ENCODE data around the gene SARDH.

DNA sequence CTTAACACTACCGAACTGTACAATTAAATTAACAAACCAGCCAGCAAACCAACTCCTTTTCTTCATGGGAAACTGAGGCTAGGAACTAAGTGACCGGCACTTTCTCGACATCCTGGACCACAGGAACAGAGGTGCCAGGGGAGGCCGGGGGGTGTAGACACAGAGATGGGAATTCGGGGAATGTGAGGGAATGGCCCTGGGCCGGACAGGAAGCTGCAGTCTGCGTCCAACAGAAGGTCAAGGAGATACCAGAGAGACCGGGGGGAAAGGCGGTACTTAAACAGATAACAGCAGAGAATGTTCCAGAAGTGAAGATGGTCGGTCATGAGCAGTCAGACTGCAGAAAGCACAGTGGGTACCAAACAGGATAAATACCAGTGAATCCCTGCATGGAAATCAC is 61.7 kb downstream of the SARDH start:
- TF ChIP-seq, protein P1, sequence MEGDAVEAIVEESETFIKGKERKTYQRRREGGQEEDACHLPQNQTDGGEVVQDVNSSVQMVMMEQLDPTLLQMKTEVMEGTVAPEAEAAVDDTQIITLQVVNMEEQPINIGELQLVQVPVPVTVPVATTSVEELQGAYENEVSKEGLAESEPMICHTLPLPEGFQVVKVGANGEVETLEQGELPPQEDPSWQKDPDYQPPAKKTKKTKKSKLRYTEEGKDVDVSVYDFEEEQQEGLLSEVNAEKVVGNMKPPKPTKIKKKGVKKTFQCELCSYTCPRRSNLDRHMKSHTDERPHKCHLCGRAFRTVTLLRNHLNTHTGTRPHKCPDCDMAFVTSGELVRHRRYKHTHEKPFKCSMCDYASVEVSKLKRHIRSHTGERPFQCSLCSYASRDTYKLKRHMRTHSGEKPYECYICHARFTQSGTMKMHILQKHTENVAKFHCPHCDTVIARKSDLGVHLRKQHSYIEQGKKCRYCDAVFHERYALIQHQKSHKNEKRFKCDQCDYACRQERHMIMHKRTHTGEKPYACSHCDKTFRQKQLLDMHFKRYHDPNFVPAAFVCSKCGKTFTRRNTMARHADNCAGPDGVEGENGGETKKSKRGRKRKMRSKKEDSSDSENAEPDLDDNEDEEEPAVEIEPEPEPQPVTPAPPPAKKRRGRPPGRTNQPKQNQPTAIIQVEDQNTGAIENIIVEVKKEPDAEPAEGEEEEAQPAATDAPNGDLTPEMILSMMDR (IDR thresholded peaks at IDR 0.05): no peak
- TF ChIP-seq POLR2A (IDR thresholded peaks at IDR 0.05): no peak

All from right lobe of liver (tissue), 4 donors.